ENCODE results near the gene PTBP1. TPM values are rescaled to one million over a fixed set of nuclear protein-coding genes. Genes with fewer than 3 reads are reported as not detected.
A peak's percentile ranks its signal among the peaks of the same experiment; 100 is the strongest.

The PTBP1 gene
- total RNA-seq, 1 experiment from 2014 or later = 712 TPM

GRCh38 chr19:815079-815774 is 18.0 kb downstream of the PTBP1 start:
- Histone ChIP-seq H3K23ac (ENCODE audit: insufficient read length, low read depth, low read length) (no peak overlapping the region), H2AK5ac (ENCODE audit: insufficient read length, low read length) (no peak overlapping the region), H3K4me1 (ENCODE audit: insufficient read depth, low read length) (no peaks in the 10 kb centered on the region), H3K18ac (ENCODE audit: insufficient read length, low read depth, low read length) (no peak overlapping the region), H3K79me2 (ENCODE audit: insufficient read depth, low read length) (no peaks in the 10 kb centered on the region), H4K20me1 (ENCODE audit: control insufficient read depth, insufficient read depth, insufficient read length) (no peaks in the 10 kb centered on the region), H4K91ac (ENCODE audit: insufficient read length, low read depth, low read length) (no peak overlapping the region), H3K27me3 (ENCODE audit: insufficient read depth, low read length) (no peaks in the 10 kb centered on the region), H3K9ac (ENCODE audit: extremely low read depth, insufficient read length, low read length) (no peak overlapping the region), H2AFZ (ENCODE audit: low read length) (no peak overlapping the region), H3T11ph (ENCODE audit: low read length) (no peak overlapping the region), H3K4me2 (ENCODE audit: insufficient read depth, insufficient read length, low read length) (no peak overlapping the region), H2BK15ac (ENCODE audit: low read depth, low read length) (no peak overlapping the region), H4K8ac (replicated peaks; ENCODE audit: insufficient read length, low read depth, low read length) (no peak overlapping the region), H3K79me1 (ENCODE audit: insufficient read depth, low read depth, low read length, poor library complexity, severe bottlenecking) (no peaks in the 10 kb centered on the region), H3K23me2 (ENCODE audit: insufficient read length, low read depth, low read length, poor library complexity, severe bottlenecking) (no peaks in the 10 kb centered on the region), H3K9me3 (ENCODE audit: control insufficient read depth, low read depth, low read length) (no peaks in the 10 kb centered on the region), H3K56ac (ENCODE audit: insufficient read length, low read depth, low read length) (no peak overlapping the region), H2BK12ac (ENCODE audit: insufficient read length, low read depth, low read length) (no peak overlapping the region), H2BK20ac (ENCODE audit: low read depth, low read length, poor library complexity, severe bottlenecking) (no peak overlapping the region), H4K5ac (ENCODE audit: insufficient read length, low read depth, low read length) (no peak overlapping the region), H2BK5ac (ENCODE audit: insufficient read length, low read length) (no peak overlapping the region), H2BK120ac (ENCODE audit: low read depth, low read length, poor library complexity, severe bottlenecking) (no peak overlapping the region), H3K4ac (ENCODE audit: low read depth, low read length) (no peak overlapping the region), H3K27ac (ENCODE audit: insufficient read length, low read depth, low read length) (no peak overlapping the region), H3K14ac (ENCODE audit: insufficient read depth, low read length) (no peak overlapping the region)
- Mint-ChIP-seq H3K27ac (peak overlapping the region in 1 of 3 experiments; percentile 58; a peak in 2 of 7 replicates), H3K9me3 (no peaks in the 10 kb centered on the region; a peak in 1 of 5 replicates), H3K4me1 (0 out of 4 replicates have a peak, but pooled peaks cover 0 to 3% of the 10 kb centered on the region in 2 experiments), H3K36me3 (ENCODE audit: insufficient read depth in 1 of 3, low read depth in 3 of 3) (peaks cover 19 to 50% (median 49%) of the 10 kb centered on the region in 3 experiments), H3K27me3 (ENCODE audit: low read depth) (peaks cover 3% of the 10 kb centered on the region; the same call in 1 of the 2 replicates), H3K4me3 (no peak overlapping the region; a peak in 1 of 5 replicates)
- WGBS (ENCODE audit: extremely low coverage, insufficient read length, low lambda C conversion rate) = no CpG with 5 or more reads among the region's 47 CpGs
- DNase-seq = no peak
- TF ChIP-seq, protein P1, sequence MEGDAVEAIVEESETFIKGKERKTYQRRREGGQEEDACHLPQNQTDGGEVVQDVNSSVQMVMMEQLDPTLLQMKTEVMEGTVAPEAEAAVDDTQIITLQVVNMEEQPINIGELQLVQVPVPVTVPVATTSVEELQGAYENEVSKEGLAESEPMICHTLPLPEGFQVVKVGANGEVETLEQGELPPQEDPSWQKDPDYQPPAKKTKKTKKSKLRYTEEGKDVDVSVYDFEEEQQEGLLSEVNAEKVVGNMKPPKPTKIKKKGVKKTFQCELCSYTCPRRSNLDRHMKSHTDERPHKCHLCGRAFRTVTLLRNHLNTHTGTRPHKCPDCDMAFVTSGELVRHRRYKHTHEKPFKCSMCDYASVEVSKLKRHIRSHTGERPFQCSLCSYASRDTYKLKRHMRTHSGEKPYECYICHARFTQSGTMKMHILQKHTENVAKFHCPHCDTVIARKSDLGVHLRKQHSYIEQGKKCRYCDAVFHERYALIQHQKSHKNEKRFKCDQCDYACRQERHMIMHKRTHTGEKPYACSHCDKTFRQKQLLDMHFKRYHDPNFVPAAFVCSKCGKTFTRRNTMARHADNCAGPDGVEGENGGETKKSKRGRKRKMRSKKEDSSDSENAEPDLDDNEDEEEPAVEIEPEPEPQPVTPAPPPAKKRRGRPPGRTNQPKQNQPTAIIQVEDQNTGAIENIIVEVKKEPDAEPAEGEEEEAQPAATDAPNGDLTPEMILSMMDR (conservative IDR thresholded peaks at IDR 0.05) = no peak

All from H9 (cell line).